Measurements from ENCODE around the gene MT3.

GRCh38 chr16:56558024-56558747 lies 31.1 kb upstream of the MT3 start:
- TF ChIP-seq ZBTB7A (IDR thresholded peaks at IDR 0.05; ENCODE audit: borderline replicate concordance, control insufficient read depth, low read depth, low read length) (no peak), ZNF224 (CRISPR knock-in tag; IDR thresholded peaks at IDR 0.05) (no peak), CGGBP1 (CRISPR knock-in tag; IDR thresholded peaks at IDR 0.05) (no peak), CBFB (CRISPR knock-in tag; IDR thresholded peaks at IDR 0.05) (no peak)
- TF ChIP-seq, protein P1, sequence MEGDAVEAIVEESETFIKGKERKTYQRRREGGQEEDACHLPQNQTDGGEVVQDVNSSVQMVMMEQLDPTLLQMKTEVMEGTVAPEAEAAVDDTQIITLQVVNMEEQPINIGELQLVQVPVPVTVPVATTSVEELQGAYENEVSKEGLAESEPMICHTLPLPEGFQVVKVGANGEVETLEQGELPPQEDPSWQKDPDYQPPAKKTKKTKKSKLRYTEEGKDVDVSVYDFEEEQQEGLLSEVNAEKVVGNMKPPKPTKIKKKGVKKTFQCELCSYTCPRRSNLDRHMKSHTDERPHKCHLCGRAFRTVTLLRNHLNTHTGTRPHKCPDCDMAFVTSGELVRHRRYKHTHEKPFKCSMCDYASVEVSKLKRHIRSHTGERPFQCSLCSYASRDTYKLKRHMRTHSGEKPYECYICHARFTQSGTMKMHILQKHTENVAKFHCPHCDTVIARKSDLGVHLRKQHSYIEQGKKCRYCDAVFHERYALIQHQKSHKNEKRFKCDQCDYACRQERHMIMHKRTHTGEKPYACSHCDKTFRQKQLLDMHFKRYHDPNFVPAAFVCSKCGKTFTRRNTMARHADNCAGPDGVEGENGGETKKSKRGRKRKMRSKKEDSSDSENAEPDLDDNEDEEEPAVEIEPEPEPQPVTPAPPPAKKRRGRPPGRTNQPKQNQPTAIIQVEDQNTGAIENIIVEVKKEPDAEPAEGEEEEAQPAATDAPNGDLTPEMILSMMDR (IDR thresholded peaks at IDR 0.05 in 2 of 3, conservative IDR thresholded peaks at IDR 0.05 in 1 of 3; ENCODE audit: insufficient read depth in 2 of 3, low read depth in 1 of 3, low read length in 3 of 3) = no peak
